GM12801 (cell line): Measurements from ENCODE around the gene ACADL.

ENCODE experiments used
- TF ChIP-seq, protein P1 (sequence below): IDR thresholded peaks from one replicate; pipeline ENCODE4 v1.5.1; 2011; ENCODE audit warnings: control low read depth; ENCODE audit not compliant: insufficient read length; ENCODE audit errors: extremely low read depth

The ACADL gene

DNA sequence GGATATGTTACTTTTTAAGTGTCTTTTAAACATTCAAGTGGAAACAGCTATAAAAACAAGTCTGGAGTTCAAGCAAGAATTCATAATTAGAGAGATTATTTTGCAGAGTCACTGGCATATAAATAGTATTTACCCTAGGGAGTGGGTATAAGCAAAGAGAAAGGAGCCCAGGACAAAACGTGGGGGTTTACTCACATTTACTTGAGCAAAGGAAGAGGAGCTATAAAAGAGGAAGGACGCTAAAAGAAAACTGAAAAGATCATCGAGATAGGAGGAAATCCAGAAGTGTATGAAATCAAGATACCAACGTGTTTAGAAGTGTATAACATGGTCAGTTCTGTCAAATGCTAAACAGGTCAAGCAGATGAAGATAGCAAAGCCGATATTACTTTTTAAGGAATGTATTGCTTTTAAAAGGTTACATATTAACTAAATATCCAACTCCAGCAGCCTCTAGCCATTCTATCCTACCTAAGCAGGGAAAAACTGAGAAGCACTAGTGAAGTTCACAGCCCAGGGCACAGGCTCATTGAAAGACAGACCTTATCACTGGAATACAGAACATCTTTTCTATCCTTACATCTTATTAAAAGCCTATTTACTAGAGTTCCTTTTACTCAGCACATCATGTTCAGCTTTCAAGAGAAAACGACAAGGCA is 62.7 kb downstream of the ACADL start:
- TF ChIP-seq, protein P1, sequence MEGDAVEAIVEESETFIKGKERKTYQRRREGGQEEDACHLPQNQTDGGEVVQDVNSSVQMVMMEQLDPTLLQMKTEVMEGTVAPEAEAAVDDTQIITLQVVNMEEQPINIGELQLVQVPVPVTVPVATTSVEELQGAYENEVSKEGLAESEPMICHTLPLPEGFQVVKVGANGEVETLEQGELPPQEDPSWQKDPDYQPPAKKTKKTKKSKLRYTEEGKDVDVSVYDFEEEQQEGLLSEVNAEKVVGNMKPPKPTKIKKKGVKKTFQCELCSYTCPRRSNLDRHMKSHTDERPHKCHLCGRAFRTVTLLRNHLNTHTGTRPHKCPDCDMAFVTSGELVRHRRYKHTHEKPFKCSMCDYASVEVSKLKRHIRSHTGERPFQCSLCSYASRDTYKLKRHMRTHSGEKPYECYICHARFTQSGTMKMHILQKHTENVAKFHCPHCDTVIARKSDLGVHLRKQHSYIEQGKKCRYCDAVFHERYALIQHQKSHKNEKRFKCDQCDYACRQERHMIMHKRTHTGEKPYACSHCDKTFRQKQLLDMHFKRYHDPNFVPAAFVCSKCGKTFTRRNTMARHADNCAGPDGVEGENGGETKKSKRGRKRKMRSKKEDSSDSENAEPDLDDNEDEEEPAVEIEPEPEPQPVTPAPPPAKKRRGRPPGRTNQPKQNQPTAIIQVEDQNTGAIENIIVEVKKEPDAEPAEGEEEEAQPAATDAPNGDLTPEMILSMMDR: no peak

DNA sequence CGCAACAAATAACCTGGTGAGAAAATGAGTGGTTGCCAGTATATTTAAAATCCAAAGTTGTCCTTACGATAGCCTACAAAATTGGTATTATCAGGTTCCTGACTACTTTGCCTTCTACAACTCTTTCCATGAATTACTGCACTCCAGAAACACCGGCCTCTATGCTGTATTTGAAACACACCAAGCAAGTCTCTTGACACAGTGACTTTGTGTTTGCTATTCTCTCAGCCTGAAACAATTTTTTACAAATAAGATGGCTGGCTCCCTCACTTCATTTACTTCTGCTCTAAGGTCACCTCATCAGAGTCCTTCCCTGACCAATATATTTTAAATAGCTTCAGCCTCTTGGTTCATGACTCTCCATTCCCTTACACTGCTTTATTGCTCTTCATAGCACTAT is 66.2 kb downstream of the ACADL start:
- TF ChIP-seq, protein P1: no peak

DNA sequence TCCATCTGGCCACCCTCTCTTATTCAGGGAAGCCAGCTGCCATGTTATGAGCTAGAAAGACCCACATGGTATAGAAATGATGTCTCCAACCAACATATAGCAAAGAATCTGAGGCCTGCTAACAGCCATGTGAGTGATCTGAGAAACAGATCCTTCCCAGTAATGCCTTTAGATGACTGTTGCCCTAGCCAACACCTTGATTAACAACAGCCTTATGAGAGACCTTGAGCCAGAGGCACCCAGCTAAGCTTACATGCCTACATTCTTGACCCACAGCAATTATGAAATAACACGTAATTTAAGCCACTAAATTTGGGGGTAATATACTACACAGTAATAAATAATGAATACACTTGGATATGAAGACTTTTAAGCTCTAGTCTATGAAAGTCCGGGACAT is 67.0 kb downstream of the ACADL start:
- TF ChIP-seq, protein P1: no peak

DNA sequence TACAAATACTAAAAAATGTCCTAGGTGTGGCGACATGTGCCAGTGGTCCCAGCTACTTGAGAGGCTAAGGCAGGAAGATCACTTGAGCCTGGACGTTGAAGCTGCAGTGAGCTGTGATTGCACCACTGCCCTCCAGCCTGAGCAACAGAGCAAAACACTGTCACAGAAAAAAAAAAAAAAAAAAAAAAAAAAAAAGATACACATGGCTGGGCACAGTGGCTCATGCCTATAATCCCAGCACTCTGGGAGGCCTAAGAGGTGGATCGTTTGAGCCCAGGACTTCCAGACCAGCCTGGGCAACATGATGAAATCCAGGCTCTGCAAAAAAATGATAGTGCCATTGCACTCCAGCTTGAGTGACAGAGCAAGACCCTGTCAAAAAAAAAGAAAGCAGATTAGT is 67.7 kb downstream of the ACADL start:
- TF ChIP-seq, protein P1: no peak

DNA sequence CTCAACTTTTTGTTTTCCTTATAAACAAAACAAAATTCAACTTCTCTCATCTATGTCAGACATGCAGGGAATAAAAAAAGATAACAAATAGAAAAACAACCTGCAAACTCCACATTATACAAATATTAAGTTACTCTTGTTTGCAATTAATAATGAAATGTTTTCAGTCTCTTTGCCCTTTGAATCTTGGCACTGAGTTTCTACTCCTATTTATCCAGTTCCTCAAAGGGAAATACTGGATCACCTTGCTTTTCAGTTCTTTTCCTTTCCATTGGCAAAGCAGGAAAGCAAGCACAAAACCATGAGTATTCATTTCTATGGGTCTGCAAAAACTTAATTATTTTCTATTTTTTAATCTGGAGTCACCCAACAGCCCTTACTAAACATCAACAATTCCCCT is 77.6 kb downstream of the ACADL start:
- TF ChIP-seq, protein P1: no peak
